IPS DF 6.9 (cell line): ENCODE results near the gene HDAC3.

ENCODE experiments used
- DNase-seq: peaks from one replicate; pipeline ENCODE4 v3.0.0-alpha.2; 2013; ENCODE audit warnings: low read depth, low spot score
- H3K27ac ChIP-seq: one replicate; pipeline ENCODE4 v1.5.1; 2013; ENCODE audit warnings: low read length, control low read depth
- H3K27me3 ChIP-seq: 2 replicates; pipeline ENCODE4 v1.6.1; 2013; ENCODE audit warnings: mild to moderate bottlenecking, low read length; ENCODE audit not compliant: control insufficient read depth, insufficient read depth
- H3K36me3 ChIP-seq: 2 replicates; pipeline ENCODE4 v1.6.1; 2013; ENCODE audit warnings: low read length; ENCODE audit not compliant: control insufficient read depth, insufficient read depth
- H3K4me1 ChIP-seq: 2 replicates; pipeline ENCODE4 v1.6.1; 2013; ENCODE audit warnings: low read length; ENCODE audit not compliant: control insufficient read depth, insufficient read depth
- H3K4me3 ChIP-seq: 2 replicates; pipeline ENCODE4 v1.5.1; 2013; ENCODE audit warnings: mild to moderate bottlenecking, low read length
- H3K9me3 ChIP-seq: 2 replicates; pipeline ENCODE4 v1.6.1; 2013; ENCODE audit warnings: low read length, inconsistent platforms; ENCODE audit not compliant: control insufficient read depth, insufficient read depth
- WGBS: extraction: QIAGEN DNeasy Blood & Tissue Kit; methylation state at CpG from one replicate; pipeline ENCODE4 v1.1.7; 2013; ENCODE audit warnings: mixed read lengths, missing lambda C conversion rate; ENCODE audit not compliant: insufficient read length, insufficient coverage; 5-methylcytosine and 5-hydroxymethylcytosine counted together

HDAC3 gene

DNA sequence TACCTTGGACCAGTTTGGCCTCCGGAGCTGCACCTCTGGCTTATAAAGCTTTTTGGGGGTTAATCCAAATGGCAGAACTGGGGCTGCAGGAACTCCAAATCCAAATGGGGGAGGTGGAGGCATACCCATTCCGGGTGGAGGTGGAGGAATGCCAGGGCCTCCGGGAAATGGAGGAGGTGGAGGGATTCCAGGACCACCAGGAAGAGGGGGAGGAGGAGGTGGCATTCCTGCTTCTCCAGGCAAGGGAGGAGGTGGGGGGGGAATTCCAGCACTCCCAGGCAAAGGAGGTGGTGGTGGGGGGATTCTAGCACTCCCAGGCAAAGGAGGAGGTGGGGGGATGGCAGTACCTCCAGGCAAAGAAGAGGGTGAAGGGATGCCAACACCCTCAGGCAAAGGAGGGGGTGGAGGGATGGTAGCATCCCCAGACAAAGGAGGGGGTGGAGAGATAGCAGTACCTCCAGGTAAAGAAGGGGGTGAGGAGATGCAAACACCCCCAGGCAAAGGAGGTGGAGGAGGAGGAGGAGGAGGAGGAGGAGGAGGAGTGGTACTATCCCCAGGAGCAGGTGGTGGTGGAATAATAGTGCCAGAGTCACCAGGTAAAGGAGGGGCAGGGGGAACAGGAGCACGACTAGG lies 63.0 kb downstream of the HDAC3 start:
- WGBS = no CpG with 5 or more reads among the region's 4 CpGs
- Histone ChIP-seq H3K4me1 (no peaks in the 10 kb centered on the region), H3K9me3 (no peaks in the 10 kb centered on the region), H3K4me3 (no peak overlapping the region), H3K27me3 (no peaks in the 10 kb centered on the region), H3K36me3 (peaks cover 14% of the 10 kb centered on the region; the same call in 1 of the 2 replicates), H3K27ac (no peak overlapping the region)
- DNase-seq = no peak
